Measurements from ENCODE around the gene CDC20.

CDC20 gene

DNA sequence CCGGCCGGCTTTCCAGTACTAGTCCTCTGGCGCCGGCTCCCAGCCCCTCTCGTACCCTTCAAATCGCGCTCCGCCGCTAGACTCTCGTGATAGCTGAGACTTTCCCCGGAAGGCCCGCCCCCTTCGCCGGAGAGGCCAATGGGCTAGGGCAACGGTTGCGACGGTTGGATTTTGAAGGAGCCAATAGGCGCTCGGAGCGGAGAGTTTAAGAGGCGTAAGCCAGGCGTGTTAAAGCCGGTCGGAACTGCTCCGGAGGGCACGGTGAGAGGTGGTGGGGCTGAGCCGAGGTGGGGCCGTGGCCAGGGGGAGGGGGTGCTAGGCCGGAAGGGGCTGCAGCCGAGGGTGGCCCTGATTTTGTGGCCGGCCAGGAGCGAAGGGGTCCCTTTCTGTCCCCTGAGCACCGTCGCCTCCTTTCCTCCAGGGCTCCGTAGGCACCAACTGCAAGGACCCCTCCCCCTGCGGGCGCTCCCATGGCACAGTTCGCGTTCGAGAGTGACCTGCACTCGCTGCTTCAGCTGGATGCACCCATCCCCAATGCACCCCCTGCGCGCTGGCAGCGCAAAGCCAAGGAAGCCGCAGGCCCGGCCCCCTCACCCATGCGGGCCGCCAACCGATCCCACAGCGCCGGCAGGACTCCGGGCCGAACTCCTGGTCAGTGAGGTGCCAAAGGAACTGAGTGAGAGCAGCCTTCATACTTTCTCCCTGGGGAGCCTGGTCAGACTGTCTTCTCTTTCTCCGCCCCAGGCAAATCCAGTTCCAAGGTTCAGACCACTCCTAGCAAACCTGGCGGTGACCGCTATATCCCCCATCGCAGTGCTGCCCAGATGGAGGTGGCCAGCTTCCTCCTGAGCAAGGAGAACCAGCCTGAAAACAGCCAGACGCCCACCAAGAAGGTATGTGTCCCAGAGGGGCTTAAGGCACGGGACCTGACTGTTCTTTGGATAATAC is at the start of gene CDC20:
CDC20 (plus strand) TSS at position 236 of the 948 bp plus-strand sequence; CDS start at position 471, 235 bp downstream.
- TF ChIP-seq, protein P1, sequence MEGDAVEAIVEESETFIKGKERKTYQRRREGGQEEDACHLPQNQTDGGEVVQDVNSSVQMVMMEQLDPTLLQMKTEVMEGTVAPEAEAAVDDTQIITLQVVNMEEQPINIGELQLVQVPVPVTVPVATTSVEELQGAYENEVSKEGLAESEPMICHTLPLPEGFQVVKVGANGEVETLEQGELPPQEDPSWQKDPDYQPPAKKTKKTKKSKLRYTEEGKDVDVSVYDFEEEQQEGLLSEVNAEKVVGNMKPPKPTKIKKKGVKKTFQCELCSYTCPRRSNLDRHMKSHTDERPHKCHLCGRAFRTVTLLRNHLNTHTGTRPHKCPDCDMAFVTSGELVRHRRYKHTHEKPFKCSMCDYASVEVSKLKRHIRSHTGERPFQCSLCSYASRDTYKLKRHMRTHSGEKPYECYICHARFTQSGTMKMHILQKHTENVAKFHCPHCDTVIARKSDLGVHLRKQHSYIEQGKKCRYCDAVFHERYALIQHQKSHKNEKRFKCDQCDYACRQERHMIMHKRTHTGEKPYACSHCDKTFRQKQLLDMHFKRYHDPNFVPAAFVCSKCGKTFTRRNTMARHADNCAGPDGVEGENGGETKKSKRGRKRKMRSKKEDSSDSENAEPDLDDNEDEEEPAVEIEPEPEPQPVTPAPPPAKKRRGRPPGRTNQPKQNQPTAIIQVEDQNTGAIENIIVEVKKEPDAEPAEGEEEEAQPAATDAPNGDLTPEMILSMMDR (IDR thresholded peaks at IDR 0.05; ENCODE audit: low read depth, low read length, missing control alignments): no peak
- DNase-seq (ENCODE audit: extremely low read depth, low read depth): peak; percentile 91

DNA sequence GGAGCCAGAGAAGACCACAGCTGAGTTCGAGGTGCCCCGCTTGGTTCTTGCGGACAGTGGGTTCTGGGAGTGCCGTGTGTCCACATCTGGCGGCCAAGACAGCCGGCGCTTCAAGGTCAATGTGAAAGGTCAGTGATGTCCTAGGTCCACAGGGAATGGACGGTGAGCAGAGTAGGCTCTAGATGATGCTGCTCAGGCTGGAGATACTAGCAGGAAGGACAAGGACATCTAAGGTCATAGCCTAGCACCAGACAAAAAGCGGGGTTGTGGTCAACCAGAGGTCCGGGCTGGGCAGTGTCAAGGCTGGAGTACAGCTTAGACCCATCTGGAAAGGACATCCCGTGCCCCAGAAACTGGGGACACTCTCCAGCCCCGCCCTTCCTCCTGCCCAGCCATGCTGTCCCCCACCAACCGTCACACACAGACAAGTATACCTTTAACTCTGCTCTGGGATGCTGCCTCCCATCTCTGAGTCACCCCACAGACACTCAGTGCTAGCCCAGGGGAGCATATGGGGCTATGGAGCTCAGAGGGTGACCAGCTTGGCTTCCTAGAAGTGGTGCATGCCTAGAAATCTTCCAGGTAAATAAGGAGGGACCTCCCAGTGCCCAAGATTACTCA is 49.3 kb upstream of the CDC20 start:
- no peak overlapping the region for H3K4me3 ChIP-seq (replicated peaks; ENCODE audit: low read depth, low read length)
- no peak for DNase-seq (ENCODE audit: extremely low read depth, low read depth)
- TF ChIP-seq, protein P1 (IDR thresholded peaks at IDR 0.05; ENCODE audit: low read depth, low read length, missing control alignments): no peak

More for the DNA sequence above, at the start of gene CDC20:
- H3K4me3 ChIP-seq (replicated peaks; ENCODE audit: low read depth, low read length): peak within 1 kb of the TSS; percentile 87

DNA sequence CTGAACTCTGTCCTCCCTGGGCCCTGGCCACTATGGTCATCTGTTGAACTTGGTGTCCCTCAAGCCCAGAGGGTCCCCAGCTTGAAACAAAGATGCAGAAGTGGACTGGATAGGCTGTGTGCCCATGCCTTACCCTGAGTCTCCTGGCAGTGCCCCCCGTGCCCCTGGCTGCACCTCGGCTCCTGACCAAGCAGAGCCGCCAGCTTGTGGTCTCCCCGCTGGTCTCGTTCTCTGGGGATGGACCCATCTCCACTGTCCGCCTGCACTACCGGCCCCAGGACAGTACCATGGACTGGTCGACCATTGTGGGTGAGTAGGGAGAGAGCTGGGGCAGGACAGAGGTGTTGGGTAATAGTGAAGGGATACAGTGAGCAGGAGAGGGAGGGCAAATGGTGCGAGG is 47.3 kb upstream of the CDC20 start:
- H3K4me3 ChIP-seq (replicated peaks; ENCODE audit: low read depth, low read length): no peak overlapping the region
- DNase-seq (ENCODE audit: extremely low read depth, low read depth): no peak
- TF ChIP-seq, protein P1 (IDR thresholded peaks at IDR 0.05; ENCODE audit: low read depth, low read length, missing control alignments): no peak

DNA sequence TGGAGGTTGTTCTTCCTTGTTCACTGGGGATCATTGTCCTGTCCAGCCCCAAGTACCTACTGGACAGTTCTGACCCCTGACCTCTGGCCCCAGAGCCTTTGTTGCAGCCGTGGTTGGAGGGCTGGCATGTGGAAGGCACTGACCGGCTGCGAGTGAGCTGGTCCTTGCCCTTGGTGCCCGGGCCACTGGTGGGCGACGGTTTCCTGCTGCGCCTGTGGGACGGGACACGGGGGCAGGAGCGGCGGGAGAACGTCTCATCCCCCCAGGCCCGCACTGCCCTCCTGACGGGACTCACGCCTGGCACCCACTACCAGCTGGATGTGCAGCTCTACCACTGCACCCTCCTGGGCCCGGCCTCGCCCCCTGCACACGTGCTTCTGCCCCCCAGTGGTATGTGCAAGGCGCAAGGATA is 46.6 kb upstream of the CDC20 start:
- TF ChIP-seq, protein P1 (IDR thresholded peaks at IDR 0.05; ENCODE audit: low read depth, low read length, missing control alignments): no peak
- DNase-seq (ENCODE audit: extremely low read depth, low read depth): no peak
- H3K4me3 ChIP-seq (replicated peaks; ENCODE audit: low read depth, low read length): no peak overlapping the region

DNA sequence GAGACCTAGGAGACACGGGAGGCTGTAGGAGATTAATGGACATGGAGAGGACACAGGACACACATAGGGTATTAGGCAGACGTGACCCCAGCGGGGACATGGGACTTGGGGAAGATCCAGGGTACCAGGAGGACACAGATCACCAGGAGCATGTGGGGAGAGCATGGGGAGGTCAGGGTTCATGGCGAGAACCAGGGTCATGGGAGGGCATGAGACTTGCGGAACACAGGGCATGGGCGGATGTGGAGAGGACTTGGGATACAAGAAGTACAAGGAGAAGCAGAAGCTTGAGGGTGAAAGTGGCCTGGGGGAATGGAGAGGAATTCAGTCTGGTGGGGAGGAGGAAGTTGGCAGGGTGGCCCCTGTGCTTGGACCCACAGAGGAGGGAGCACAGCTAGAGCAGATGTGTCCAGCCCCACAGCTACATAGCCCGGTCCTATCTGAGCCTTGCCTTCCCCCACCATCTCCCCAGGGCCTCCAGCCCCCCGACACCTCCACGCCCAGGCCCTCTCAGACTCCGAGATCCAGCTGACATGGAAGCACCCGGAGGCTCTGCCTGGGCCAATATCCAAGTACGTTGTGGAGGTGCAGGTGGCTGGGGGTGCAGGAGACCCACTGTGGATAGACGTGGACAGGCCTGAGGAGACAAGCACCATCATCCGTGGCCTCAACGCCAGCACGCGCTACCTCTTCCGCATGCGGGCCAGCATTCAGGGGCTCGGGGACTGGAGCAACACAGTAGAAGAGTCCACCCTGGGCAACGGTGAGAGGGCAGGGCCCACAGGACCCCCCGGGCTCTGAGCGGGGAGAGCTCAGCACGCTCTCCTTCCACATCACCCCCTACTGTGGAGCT is 45.9 kb upstream of the CDC20 start:
- no peak overlapping the region for H3K4me3 ChIP-seq (replicated peaks; ENCODE audit: low read depth, low read length)
- TF ChIP-seq, protein P1 (IDR thresholded peaks at IDR 0.05; ENCODE audit: low read depth, low read length, missing control alignments): no peak
- DNase-seq (ENCODE audit: extremely low read depth, low read depth): no peak

DNA sequence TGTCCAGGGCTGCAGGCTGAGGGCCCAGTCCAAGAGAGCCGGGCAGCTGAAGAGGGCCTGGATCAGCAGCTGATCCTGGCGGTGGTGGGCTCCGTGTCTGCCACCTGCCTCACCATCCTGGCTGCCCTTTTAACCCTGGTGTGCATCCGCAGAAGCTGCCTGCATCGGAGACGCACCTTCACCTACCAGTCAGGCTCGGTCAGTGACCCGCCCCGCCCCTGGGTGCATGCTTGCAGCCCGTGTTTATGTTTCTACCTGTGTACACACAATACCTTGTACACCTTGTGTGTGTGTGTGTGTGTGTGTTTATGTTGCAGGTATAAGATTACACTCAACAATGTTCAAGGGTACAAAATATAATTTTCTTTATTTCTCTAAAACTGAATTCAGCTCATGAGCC is 45.0 kb upstream of the CDC20 start:
- DNase-seq (ENCODE audit: extremely low read depth, low read depth): no peak
- no peak overlapping the region for H3K4me3 ChIP-seq (replicated peaks; ENCODE audit: low read depth, low read length)
- TF ChIP-seq, protein P1 (IDR thresholded peaks at IDR 0.05; ENCODE audit: low read depth, low read length, missing control alignments): no peak

Data from HFF-Myc (cell line).